Measurements from ENCODE around the gene WIPF1.

WIPF1 gene

GRCh38 chr2:174611006-174611405, 13.4 kb upstream of the WIPF1 start (continued):
- no peak for TF ChIP-seq PRDM2 (tag by site-specific recombination; IDR thresholded peaks at IDR 0.05; ENCODE audit: borderline replicate concordance)
- TF ChIP-seq GLIS1 (tag by site-specific recombination; IDR thresholded peaks at IDR 0.05) = no peak

GRCh38 chr2:174610243-174610995, 12.8 kb upstream of the WIPF1 start:
- ChIA-PET POLR2A (no interaction called here), CTCF (interaction anchor here (0.8 to 1.5 kb wide), 3 partner anchors 11 to 89 kb away, joined by 3 to 5 read pairs (median 3); no protein-coding TSS in a partner anchor)
- no peak for TF ChIP-seq ZNF501 (tag by site-specific recombination; IDR thresholded peaks at IDR 0.05)
- TF ChIP-seq ZNF350 (tag by site-specific recombination; IDR thresholded peaks at IDR 0.05) = no peak
- no peak for TF ChIP-seq ZSCAN16 (tag by site-specific recombination; IDR thresholded peaks at IDR 0.05)
- no peak for TF ChIP-seq ZFP41 (tag by site-specific recombination; IDR thresholded peaks at IDR 0.05; ENCODE audit: borderline replicate concordance)
- no peak for TF ChIP-seq ZFHX2 (tag by site-specific recombination; conservative IDR thresholded peaks at IDR 0.05)
- TF ChIP-seq ZNF747 (tag by site-specific recombination; IDR thresholded peaks at IDR 0.05) = no peak
- TF ChIP-seq SCRT2 (tag by site-specific recombination; IDR thresholded peaks at IDR 0.05) = no peak
- no peak for TF ChIP-seq ZNF311 (tag by site-specific recombination; IDR thresholded peaks at IDR 0.05; ENCODE audit: borderline replicate concordance)
- no peak for TF ChIP-seq ZNF404 (tag by site-specific recombination; IDR thresholded peaks at IDR 0.05)
- Histone ChIP-seq H3K9me3 (ENCODE audit: control insufficient read depth, insufficient read depth, low read depth, low read length) (no peaks in the 10 kb centered on the region), H3K4me1 (ENCODE audit: control insufficient read depth, insufficient read depth, low read length) (0 out of 2 replicates have a peak, but pooled peaks cover 3% of the 10 kb centered on the region), H3K4me3 (ENCODE audit: low read depth, low read length) (no peak overlapping the region), H3K27ac (ENCODE audit: extremely low read depth, low read depth, low read length) (no peak overlapping the region), H3K36me3 (ENCODE audit: control insufficient read depth in 2 of 2, insufficient read depth in 1 of 2, low read length in 2 of 2) (no peaks in the 10 kb centered on the region)

DNA sequence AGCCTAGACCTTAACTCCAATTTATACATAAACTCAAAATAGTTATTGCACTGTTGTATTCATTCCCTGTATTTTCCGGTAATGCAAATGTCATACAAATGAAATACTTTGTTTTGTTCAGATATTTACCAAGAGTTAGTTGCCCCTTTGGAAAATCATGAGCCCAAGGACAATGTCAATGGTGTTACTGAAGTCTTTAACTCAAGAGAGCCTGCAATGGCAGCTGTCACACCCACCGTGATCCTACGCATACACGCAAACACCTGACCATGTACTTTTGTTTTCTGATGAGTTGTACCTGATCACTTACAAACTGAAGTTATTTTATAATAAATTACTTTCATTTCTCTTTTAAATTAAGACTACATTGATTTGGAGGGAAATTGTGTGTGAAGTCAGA, 11.7 kb upstream of the WIPF1 start:
- Histone ChIP-seq H3K4me1 (ENCODE audit: control insufficient read depth, insufficient read depth, low read length) (0 out of 2 replicates have a peak, but pooled peaks cover 3% of the 10 kb centered on the region), H3K4me3 (ENCODE audit: low read depth, low read length) (no peak overlapping the region), H3K9me3 (ENCODE audit: control insufficient read depth, insufficient read depth, low read depth, low read length) (no peaks in the 10 kb centered on the region), H3K27ac (ENCODE audit: extremely low read depth, low read depth, low read length) (no peak overlapping the region), H3K36me3 (ENCODE audit: control insufficient read depth in 2 of 2, insufficient read depth in 1 of 2, low read length in 2 of 2) (no peaks in the 10 kb centered on the region)
- ChIA-PET CTCF (interaction anchor here (0.6 to 1.0 kb wide), 2 partner anchors 27 to 91 kb away, joined by 3 read pairs; no protein-coding TSS in a partner anchor), POLR2A (no interaction called here)
- no peak for TF ChIP-seq ZNF302 (tag by site-specific recombination; IDR thresholded peaks at IDR 0.05; ENCODE audit: low read depth)
- no peak for TF ChIP-seq REPIN1 (tag by site-specific recombination; IDR thresholded peaks at IDR 0.05; ENCODE audit: low read depth)
- TF ChIP-seq ZXDB (tag by site-specific recombination; IDR thresholded peaks at IDR 0.05) = no peak
- no peak for TF ChIP-seq ZBTB11 (tag by site-specific recombination; conservative IDR thresholded peaks at IDR 0.05; ENCODE audit: low read depth)
- no peak for TF ChIP-seq MEIS1 (CRISPR knock-in tag; IDR thresholded peaks at IDR 0.05; ENCODE audit: borderline replicate concordance)
- no peak for TF ChIP-seq ZNF354C (tag by site-specific recombination; IDR thresholded peaks at IDR 0.05; ENCODE audit: borderline replicate concordance, low read depth)
- no peak for TF ChIP-seq BCL11A (tag by site-specific recombination; IDR thresholded peaks at IDR 0.05; ENCODE audit: low read depth)
- no peak for TF ChIP-seq ZNF350 (tag by site-specific recombination; IDR thresholded peaks at IDR 0.05)
- TF ChIP-seq ZNF121 (tag by site-specific recombination; IDR thresholded peaks at IDR 0.05) = no peak
- TF ChIP-seq ZNF830 (tag by site-specific recombination; IDR thresholded peaks at IDR 0.05; ENCODE audit: low read depth) = no peak
- TF ChIP-seq ZNF169 (tag by site-specific recombination; IDR thresholded peaks at IDR 0.05) = no peak
- TF ChIP-seq ZNF610 (tag by site-specific recombination; IDR thresholded peaks at IDR 0.05; ENCODE audit: borderline replicate concordance) = no peak
